Activated naive CD8-positive, alpha-beta T cell treated with anti-CD3 and anti-CD28 coated beads, Interleukin-2, amount 50 U/mL, for 24 hours (primary cell): ENCODE measurements around the gene STPG2.

Experiments
- ATAC-seq: fragments of 150-1000 bp; cut with Tn5 transposase; one replicate; pipeline ENCODE4 v1.10.0; 2021
- DNase-seq: peaks from one replicate; pipeline ENCODE4 v3.0.0; 2021
- H3K27ac Mint-ChIP-seq: one replicate; pipeline ENCODE4 v1.8.0; 2021; ENCODE audit warnings: mild to moderate bottlenecking, mixed read lengths
- H3K27me3 Mint-ChIP-seq: one replicate; pipeline ENCODE4 v1.8.0; 2021; ENCODE audit warnings: mixed read lengths
- H3K36me3 Mint-ChIP-seq: one replicate; pipeline ENCODE4 v1.8.0; 2021; ENCODE audit warnings: low read depth, mixed read lengths
- H3K4me1 Mint-ChIP-seq: one replicate; pipeline ENCODE4 v1.8.0; 2021; ENCODE audit warnings: mixed read lengths
- H3K4me3 Mint-ChIP-seq: one replicate; pipeline ENCODE4 v1.8.0; 2021; ENCODE audit warnings: mild to moderate bottlenecking, moderate library complexity, mixed read lengths
- H3K9me3 Mint-ChIP-seq: one replicate; pipeline ENCODE4 v1.8.0; 2021; ENCODE audit warnings: mixed read lengths

Gene STPG2

GRCh38 chr4:97548186-97548585 is 595.1 kb downstream of the STPG2 start:
- no peaks in the 10 kb centered on the region for H3K4me1 Mint-ChIP-seq
- no peak for DNase-seq
- peaks cover 20% of the 10 kb centered on the region for H3K9me3 Mint-ChIP-seq
- H3K4me3 Mint-ChIP-seq, result no peak overlapping the region
- no peak for ATAC-seq
- no peaks in the 10 kb centered on the region for H3K27me3 Mint-ChIP-seq
- H3K27ac Mint-ChIP-seq, result no peak overlapping the region
- H3K36me3 Mint-ChIP-seq, result peaks cover 3% of the 10 kb centered on the region

DNA sequence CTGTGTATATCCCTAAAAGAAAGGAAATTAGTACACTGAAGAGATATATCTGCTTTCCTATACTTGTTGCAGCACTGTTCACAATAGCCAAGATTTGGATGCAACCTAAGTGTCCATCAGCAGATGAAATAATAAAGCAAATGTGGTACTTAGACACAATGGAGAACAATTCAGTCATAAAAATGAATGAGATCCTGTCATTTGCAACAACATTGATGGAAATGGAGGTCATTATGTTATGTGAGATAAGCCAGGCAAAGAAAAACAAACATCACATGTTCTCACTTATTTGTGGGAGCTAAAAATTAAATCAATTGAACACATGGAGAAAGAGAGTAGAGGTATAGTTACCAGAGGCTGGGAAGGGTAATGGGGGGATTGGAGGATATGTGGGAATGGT is 611.9 kb downstream of the STPG2 start:
- DNase-seq (no peak), ATAC-seq (no peak)
- H3K36me3 Mint-ChIP-seq, result no peaks in the 10 kb centered on the region
- no peaks in the 10 kb centered on the region for H3K27me3 Mint-ChIP-seq
- peaks cover 16% of the 10 kb centered on the region for H3K9me3 Mint-ChIP-seq
- H3K27ac Mint-ChIP-seq, result no peak overlapping the region
- H3K4me1 Mint-ChIP-seq, result no peaks in the 10 kb centered on the region
- no peak overlapping the region for H3K4me3 Mint-ChIP-seq

GRCh38 chr4:97530676-97531075 is 612.6 kb downstream of the STPG2 start:
- Mint-ChIP-seq H3K4me1 (no peaks in the 10 kb centered on the region), H3K27ac (no peak overlapping the region), H3K36me3 (no peaks in the 10 kb centered on the region), H3K4me3 (no peak overlapping the region), H3K9me3 (peaks cover 16% of the 10 kb centered on the region), H3K27me3 (no peaks in the 10 kb centered on the region)
- DNase-seq, result no peak
- no peak for ATAC-seq

GRCh38 chr4:97525236-97525635 is 618.0 kb downstream of the STPG2 start:
- Mint-ChIP-seq H3K9me3 (peaks cover 16% of the 10 kb centered on the region), H3K36me3 (no peaks in the 10 kb centered on the region), H3K27ac (no peak overlapping the region), H3K27me3 (no peaks in the 10 kb centered on the region), H3K4me3 (no peak overlapping the region), H3K4me1 (no peaks in the 10 kb centered on the region)
- DNase-seq (no peak), ATAC-seq (no peak)

DNA sequence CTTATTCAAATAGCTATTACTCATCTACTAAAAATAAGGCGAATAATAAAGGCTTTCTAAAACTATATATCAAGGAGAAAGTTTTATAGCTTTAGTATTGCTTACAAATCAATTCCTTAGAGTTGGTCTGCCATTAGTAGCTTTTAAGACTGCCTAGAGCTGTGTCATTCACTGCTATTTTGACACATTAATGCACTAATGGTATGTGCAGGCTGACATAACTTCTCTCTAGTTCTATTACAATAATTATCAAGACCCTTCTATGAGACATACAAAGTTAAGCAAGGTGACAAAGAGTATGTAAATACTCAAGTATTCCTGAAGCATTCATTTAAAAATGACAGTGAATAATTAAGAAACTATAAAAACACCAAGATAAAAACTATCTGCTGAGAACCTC is 625.3 kb downstream of the STPG2 start:
- H3K4me3 Mint-ChIP-seq, result no peak overlapping the region
- no peaks in the 10 kb centered on the region for H3K27me3 Mint-ChIP-seq
- H3K27ac Mint-ChIP-seq, result no peak overlapping the region
- H3K36me3 Mint-ChIP-seq, result no peaks in the 10 kb centered on the region
- peaks cover 5% of the 10 kb centered on the region for H3K9me3 Mint-ChIP-seq
- H3K4me1 Mint-ChIP-seq, result no peaks in the 10 kb centered on the region
- ATAC-seq, result no peak
- DNase-seq, result no peak

DNA sequence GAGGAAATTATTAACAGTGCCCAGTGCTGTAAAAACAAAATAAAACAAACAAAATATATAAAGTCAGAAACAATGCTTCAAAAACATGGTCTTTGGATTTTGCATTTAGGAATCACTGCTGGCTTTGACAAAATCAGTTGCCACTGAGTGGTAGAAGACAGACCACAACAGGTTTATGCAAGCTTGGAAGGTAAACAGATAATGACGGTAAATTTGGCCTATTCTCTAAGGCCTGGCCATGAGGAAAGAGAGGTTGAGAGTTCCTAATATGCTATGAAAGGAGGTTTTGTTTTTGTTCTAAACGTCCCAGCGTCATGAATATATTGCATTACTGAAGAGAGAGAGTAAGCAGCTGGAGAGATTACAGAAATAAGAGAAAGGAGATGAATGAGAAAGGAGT is 629.4 kb downstream of the STPG2 start:
- peaks cover 4% of the 10 kb centered on the region for H3K9me3 Mint-ChIP-seq
- DNase-seq (no peak), ATAC-seq (no peak)
- H3K27me3 Mint-ChIP-seq, result no peaks in the 10 kb centered on the region
- H3K4me1 Mint-ChIP-seq, result no peaks in the 10 kb centered on the region
- H3K4me3 Mint-ChIP-seq, result no peak overlapping the region
- H3K36me3 Mint-ChIP-seq, result no peaks in the 10 kb centered on the region
- H3K27ac Mint-ChIP-seq, result no peak overlapping the region
